Muscle layer of duodenum (tissue), 2 donors: Measurements from ENCODE around the gene TCF3.
"Not testable (repeated sequence)": the region's sequence is repeated elsewhere in the genome, so short reads cannot be mapped to it uniquely, and the experiment has no call there.

Experiments used
- H3K27ac ChIP-seq: one replicate; pipeline ENCODE4 v1.7.0; 2013; ENCODE audit warnings: mild to moderate bottlenecking, low read length
- H3K27me3 ChIP-seq: one replicate; pipeline ENCODE4 v1.7.0; 2013; ENCODE audit warnings: low read depth, mild to moderate bottlenecking, control low read depth, low read length
- H3K36me3 ChIP-seq, 2 donors: one replicate each; pipeline ENCODE4 v1.7.0; 2013; ENCODE audit warnings: low read length in 2 of 2, control low read depth in 1 of 2, mild to moderate bottlenecking in 1 of 2; ENCODE audit not compliant: insufficient read depth in 2 of 2, control insufficient read depth in 1 of 2
- H3K4me1 ChIP-seq, 2 donors: one replicate each; pipeline ENCODE4 v1.7.0; 2013; ENCODE audit warnings: low read length in 2 of 2, mild to moderate bottlenecking in 2 of 2, control low read depth in 1 of 2, moderate library complexity in 1 of 2; ENCODE audit not compliant: insufficient read depth in 2 of 2, control insufficient read depth in 1 of 2
- H3K4me3 ChIP-seq, 2 donors: one replicate each; pipeline ENCODE4 v1.7.0; 2013; ENCODE audit warnings: low read length in 2 of 2, low read depth in 1 of 2, mild to moderate bottlenecking in 1 of 2
- H3K9me3 ChIP-seq, 2 donors: one replicate each; pipeline ENCODE4 v1.7.0; 2013; ENCODE audit warnings: low read length in 2 of 2, control low read depth in 1 of 2, mild to moderate bottlenecking in 1 of 2; ENCODE audit not compliant: control insufficient read depth in 1 of 2
- donor health status: healthy.

TCF3 gene

GRCh38 chr19:1652471-1653299 lies at the start of gene TCF3:
TSS of gene TCF3 (minus strand) at chr19:1652615. CDS start at chr19:1650248, 2,367 bp downstream.
- peaks cover 0 to 10% of the 10 kb centered on the region in 2 donors for H3K36me3 ChIP-seq
- peak within 1 kb of the TSS; percentile 90 for H3K27ac ChIP-seq
- H3K4me3 ChIP-seq, result peak within 1 kb of the TSS; percentile 64 to 73
- H3K27me3 ChIP-seq, result no peaks in the 10 kb centered on the region
- H3K4me1 ChIP-seq, result peaks cover 3 to 18% of the 10 kb centered on the region in 2 donors
- no peaks in the 10 kb centered on the region for H3K9me3 ChIP-seq

DNA sequence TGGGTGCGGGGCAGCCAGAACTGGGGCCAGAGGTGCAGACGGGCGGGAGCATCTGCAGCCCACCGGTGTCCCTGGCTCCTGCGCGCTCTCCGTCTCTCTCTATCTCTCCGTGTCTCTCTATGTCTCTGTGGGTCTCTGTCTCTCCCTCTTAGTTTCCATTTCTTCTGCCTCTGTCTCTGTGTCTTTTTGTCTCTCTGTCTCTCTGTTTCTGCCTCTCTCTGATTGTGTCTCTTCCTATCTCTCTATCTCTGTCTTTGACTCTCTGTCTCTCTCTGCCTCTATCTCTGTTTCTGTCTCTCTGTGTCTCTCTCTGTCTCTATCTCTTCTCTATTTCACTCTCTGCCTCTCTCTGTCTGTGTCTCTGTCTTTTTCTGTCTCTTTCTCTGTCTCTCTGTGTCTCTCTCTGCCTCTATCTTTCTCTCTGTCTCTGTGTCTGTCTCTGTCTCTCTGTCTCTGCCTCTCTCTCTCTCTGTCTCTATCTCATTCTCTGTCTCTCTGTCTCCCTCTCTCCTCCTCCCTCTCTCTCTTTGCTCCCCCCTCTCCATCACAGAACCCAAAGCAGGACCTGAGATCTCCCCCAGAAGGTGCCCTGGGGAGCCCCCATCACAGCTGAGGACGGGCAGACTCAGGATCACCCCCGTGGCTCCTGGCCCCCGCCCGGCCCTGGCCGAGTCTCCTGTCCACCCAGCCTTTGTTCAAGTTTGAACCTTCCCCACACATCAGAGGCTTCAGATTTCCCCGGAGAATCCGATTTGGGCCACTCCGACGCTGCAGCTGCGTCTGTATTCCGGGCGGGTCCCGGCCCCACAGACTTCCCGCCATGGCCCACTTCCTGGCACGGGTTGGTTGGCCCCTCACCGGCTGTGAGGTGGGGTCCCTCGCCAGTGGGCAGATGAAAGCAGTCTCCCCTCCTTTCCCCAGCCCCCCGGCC lies 48.6 kb upstream of the TCF3 start:
- Histone ChIP-seq H3K4me3 (no peak overlapping the region), H3K4me1 (no peaks in the 10 kb centered on the region), H3K27me3 (peaks cover 19% of the 10 kb centered on the region), H3K9me3 (peaks cover 0 to 3% of the 10 kb centered on the region in 2 donors), H3K36me3 (no peaks in the 10 kb centered on the region), H3K27ac (no peak overlapping the region)

DNA sequence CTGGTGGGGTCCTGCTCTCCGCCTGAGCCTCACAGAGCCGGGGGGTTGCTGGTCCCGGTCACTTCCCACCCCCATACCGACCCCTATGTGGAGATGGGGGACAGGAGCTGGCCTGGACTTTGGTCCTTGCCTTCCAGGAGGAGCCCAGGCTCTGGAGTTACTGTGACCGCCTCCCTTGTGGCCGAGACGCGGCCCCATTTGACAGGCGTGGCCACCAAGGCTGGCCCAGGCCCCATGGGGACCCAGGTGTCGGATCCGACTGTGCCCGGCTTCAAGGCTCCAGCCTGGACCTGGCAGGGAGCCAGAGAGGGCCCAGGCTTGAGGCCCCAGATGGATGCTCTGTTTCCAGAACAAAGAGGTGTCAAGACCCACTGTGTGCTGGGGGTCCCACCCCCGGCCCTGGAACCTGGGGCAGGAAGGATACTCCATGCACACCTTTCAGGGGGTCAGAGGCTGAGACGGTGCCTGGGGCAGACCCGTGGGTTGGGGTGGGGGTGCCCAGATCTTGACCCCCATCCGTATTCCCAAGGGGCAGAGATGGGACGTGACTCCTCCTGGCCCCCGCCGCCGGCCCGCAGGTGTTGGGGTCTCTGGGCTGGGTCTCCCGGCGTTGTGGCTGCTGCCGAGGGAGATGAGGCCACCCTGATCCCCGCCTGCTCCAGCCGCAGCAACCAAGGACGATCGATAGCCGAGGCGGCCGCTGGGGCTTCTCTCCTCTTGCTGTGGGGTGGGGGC lies 47.8 kb upstream of the TCF3 start:
- Histone ChIP-seq H3K4me1 (no peaks in the 10 kb centered on the region), H3K9me3 (peaks cover 0 to 5% of the 10 kb centered on the region in 2 donors), H3K4me3 (no peak overlapping the region), H3K27ac (no peak overlapping the region), H3K27me3 (peaks cover 19% of the 10 kb centered on the region), H3K36me3 (no peaks in the 10 kb centered on the region)

GRCh38 chr19:1699386-1699785 lies 47.0 kb upstream of the TCF3 start:
- H3K27me3 ChIP-seq, result peaks cover 19% of the 10 kb centered on the region
- no peak overlapping the region for H3K27ac ChIP-seq
- no peak overlapping the region for H3K4me3 ChIP-seq
- no peaks in the 10 kb centered on the region for H3K4me1 ChIP-seq
- H3K36me3 ChIP-seq, result no peaks in the 10 kb centered on the region
- peaks cover 0 to 8% of the 10 kb centered on the region in 2 donors for H3K9me3 ChIP-seq

DNA sequence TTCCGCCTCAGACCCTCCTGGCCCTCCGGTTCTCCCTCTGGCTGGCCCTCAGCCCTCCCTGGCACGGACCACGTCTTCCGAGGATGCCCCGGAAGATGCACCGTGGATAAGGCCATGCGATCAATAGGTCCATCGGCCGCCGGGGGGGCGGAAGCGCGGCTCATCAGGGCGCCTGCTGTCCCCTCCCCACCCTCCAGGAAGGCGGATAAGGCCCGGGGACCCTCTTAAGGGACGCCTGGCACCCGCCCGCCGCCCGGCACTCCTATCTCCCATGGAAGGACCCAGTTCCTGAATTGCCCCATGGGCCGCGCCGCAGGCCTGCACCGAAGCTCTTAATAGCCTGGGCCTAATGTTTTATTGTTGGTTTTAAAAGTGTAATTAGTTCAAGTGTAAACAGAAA lies 46.2 kb upstream of the TCF3 start:
- Histone ChIP-seq H3K27me3 (peaks cover 19% of the 10 kb centered on the region), H3K4me3 (no peak overlapping the region), H3K27ac (no peak overlapping the region), H3K36me3 (no peaks in the 10 kb centered on the region), H3K4me1 (no peaks in the 10 kb centered on the region), H3K9me3 (peaks cover 0 to 7% of the 10 kb centered on the region in 2 donors)

DNA sequence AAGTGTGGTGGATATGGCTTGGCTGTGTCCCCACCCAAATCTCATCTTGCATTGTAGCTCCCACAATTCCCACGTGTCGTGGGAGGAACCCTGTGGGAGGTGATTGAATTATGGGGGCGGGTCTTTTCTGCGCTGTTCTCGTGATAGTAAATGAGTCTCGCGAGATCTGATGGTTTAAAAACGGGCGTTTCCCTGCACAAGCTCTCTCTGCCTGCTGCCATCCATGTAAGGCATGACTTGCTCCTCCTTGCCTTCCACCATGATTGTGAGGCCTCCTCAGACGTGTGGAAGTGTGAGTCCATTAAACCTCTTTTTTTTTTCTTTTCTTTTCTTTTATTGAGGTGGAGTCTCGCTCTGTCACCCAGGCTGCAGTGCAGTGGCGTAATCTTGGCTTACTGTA lies 43.1 kb upstream of the TCF3 start:
- H3K36me3 ChIP-seq, H3K4me3 ChIP-seq, H3K4me1 ChIP-seq, H3K27ac ChIP-seq, H3K9me3 ChIP-seq: not testable (repeated sequence)
- peaks cover 18% of the 10 kb centered on the region for H3K27me3 ChIP-seq

DNA sequence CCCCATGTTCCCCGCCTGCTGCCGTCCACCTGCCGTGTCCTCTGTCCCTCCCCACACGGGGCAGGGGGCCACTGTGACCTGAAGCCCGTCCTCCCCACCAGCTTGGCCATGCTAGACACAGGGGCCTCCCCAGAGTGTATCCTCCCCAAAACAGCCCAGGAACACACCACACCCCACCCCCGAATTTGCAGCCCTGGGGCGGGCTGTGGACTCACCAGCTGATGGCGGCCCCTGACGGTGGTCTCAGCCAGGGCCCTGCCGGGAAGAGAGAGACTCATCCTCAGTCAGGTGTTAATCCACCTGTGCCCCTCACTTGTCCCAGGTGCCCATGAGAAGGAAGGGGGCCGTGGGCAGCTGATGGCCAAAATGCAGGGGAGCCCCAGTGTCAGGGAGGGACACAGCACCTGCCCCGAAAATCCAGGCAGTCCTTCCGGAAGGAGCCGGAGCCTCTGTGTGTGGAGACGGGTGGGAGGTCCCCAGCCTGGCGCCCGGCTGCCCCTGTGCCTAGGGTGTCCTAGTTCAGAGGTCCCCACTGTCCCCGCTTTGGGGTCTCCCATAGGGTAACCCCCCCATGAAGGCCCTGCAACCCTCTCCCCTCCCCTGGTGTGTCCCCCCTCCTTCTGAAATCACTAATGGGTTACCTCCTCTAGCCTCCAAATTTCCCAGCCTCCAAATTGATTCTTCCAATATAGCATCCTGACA lies 39.3 kb upstream of the TCF3 start:
- no peaks in the 10 kb centered on the region for H3K36me3 ChIP-seq
- H3K9me3 ChIP-seq, result peaks cover 0 to 7% of the 10 kb centered on the region in 2 donors
- H3K27ac ChIP-seq, result no peak overlapping the region
- peaks cover 0 to 4% of the 10 kb centered on the region in 2 donors for H3K4me1 ChIP-seq
- no peak overlapping the region for H3K4me3 ChIP-seq
- peaks cover 15% of the 10 kb centered on the region for H3K27me3 ChIP-seq

DNA sequence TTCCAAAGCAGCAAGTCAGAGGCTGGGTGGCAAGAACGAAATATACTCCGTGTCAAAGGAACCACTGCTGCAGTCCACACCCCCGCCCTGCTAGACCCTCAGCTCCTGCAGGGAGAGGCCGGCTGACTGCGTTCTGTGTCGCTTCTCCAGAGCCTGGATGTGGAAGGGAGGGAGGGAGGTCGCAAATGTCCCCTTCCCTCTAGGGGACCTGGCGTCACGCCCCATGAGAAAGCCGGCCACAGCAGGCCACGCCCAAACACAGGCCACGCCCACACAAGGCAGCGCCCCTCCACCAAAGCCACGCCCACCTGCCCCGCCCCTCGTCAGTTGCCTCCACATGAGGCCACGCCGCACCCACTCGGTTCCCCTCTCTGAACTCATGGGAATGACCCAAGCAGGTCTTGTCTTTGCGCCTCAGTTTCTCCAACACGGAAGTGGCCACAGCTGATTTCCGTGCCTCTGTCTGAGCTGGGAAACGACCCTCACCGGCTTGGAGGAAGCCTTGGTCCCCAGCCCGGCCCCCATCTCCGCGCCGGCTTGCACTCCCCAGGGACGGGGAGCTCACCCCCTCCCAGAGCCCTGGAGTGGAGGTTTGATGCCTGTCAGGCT lies 38.4 kb upstream of the TCF3 start:
- Histone ChIP-seq H3K4me3 (no peak overlapping the region), H3K9me3 (peaks cover 0 to 7% of the 10 kb centered on the region in 2 donors), H3K27me3 (peaks cover 15% of the 10 kb centered on the region), H3K36me3 (no peaks in the 10 kb centered on the region), H3K27ac (no peak overlapping the region), H3K4me1 (peaks cover 0 to 4% of the 10 kb centered on the region in 2 donors)

- not testable (repeated sequence) for H3K36me3 ChIP-seq, H3K27ac ChIP-seq, H3K4me1 ChIP-seq, H3K9me3 ChIP-seq, H3K4me3 ChIP-seq
- H3K27me3 ChIP-seq, result peaks cover 13% of the 10 kb centered on the region
Observed at GRCh38 chr19:1685785-1686184, 33.4 kb upstream of the TCF3 start.

DNA sequence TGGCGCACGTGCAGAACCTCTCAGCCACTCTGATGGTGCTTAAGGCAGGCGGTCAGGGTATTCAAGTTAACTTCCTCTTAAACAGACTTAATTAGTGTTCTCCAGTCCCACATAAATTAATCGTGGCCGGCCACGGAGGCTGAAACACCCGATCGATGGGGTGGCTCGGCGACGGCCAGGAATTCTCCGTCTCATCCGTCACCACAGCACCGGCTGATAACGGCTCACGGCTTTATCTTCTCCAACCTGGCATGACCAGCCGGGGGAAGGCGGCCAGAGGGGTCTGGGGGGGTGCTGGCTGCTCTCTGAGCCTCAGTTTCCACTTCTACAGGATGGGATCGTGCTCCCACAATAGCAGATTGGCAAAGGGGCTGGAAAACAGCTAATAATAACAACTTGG lies 32.6 kb upstream of the TCF3 start:
- Histone ChIP-seq H3K36me3 (no peaks in the 10 kb centered on the region), H3K4me3 (no peak overlapping the region), H3K27ac (no peak overlapping the region), H3K4me1 (no peaks in the 10 kb centered on the region), H3K27me3 (peaks cover 5% of the 10 kb centered on the region), H3K9me3 (no peaks in the 10 kb centered on the region)
